D341Med (cell line): ENCODE measurements around the gene SDHAF4.
"Not testable (repeated sequence)": the region's sequence is repeated elsewhere in the genome, so short reads cannot be mapped to it uniquely, and the experiment has no call there.

Experiments
- DNase-seq: peaks from one replicate; pipeline ENCODE4 v3.0.0; 2012; ENCODE audit warnings: low spot score

Gene SDHAF4

DNA sequence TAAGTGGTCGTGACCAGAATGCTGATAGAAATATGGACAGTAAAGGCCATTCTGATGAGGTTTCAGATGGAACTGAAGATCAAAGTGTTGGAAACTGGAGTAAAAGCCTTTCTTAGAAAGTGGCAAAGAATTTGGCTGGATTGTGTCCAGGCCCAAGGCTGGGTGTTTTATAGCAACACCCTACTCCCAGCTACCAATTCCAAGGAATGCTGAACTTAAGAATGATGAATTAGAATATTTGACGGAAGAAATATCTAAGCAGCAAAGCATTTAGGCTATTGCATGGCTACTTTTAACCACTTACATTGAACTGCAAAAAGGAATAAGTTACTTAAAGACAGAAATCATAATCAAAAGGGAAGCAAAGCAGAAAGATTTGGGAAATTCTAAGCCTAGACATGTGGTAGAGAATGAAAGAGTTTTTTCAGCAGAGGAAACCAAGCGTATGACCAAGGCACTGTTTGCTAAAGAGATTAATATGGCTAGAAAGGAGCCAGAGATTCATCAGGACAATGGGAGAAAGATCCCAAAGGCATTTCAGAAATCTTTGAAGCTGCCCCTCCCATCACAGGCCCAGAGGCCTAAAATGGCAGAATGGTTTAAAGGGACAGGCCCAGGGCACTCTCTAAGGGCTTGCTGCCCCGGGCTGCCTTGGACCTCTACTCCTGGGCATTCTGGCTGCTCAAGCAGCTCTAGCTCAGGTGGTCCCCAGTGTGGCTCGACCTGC lies 25.8 kb downstream of the SDHAF4 start:
- no peak for DNase-seq

DNA sequence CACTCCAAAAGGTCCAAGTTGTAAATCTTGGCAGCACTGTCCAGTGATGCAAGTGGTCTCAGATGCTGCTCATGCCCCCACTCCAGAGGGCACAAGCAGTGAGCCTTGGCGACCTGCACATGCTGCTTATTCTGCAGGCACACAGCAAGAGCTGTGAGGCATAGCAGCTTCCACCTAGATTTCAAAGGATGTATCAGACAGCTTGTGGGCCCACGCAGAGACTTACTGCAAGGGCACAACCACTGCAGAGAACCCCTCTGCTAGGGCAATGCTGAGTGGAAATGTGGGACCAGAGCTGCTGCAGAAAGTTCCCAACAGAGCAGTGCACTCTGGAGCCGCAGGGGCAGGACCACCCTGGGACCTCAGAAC lies 26.4 kb downstream of the SDHAF4 start:
- DNase-seq, result no peak

DNA sequence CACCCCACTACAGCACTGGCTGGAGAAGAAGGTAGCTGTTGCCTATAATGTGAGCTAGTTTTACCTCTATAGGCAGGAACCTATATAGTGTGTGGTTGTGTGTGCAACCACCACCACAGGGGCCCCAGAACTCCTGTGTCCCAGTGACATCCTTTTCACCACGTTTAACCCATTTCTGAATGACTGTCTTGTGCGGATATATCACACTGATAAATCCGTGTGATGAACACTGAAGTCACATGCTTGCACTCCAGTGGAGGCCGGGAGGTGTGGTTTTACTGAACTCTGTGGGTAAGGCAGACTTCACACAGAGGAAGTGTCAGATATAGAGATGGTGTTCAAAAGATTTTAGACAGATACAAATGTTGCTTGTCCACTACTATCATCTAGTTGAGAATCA lies 32.5 kb downstream of the SDHAF4 start:
- no peak for DNase-seq

DNA sequence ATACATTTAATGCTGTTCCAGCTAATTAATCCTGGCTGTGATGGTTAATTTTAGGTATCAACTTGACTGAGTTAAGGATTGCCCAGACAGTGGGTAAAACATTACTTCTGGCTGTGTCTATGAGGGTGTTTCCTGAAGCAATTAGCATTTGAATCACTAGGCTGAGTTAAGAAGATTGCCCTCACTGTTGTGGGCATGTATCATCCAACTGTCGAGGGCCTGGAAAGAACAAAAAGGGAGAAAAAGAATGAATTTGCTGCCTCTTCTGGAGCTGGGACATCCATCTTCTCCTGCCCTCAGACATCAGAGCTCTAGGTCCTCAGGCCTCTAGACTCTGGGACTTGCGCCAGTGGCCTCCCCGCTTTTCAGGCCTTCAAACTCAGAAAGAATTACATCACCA lies 34.3 kb downstream of the SDHAF4 start:
- no peak for DNase-seq

DNA sequence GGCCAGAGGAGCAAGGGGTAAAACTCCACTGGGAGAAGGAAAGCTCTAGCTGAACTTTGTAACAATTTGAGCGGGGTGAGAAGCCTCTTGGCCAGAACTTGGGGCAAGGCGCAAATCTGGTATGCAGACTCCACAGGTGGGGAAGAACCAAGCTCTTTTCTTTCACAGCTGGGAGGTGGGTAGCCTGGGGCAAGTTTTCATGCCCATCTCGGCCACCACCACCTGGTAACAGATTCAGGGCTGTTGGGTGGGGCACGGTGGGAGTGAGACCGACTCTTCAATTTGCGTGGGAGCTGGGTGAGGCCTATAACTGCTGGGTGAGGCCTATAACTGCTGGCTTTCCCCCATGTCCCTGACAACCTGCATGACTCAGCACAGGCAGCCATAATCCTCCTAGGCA lies 37.5 kb downstream of the SDHAF4 start:
- no peak for DNase-seq

DNA sequence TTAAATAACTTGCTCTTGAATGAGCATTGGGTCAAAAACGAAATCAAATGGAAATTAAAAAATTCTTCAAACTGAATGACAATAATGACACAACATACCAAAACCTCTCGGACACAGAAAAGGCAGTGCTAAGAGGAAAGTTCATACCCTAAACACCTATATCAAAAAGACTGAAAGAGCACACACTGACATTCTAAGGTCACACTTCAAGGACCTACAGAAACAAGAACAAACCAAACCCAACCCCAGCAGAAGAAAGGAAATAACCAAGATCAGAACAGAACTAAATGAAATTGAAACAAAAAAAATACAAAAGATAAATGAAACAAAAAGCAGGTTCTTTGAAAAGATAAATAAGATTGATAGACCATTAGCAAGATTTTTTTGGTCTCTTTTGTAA lies 40.6 kb downstream of the SDHAF4 start:
- DNase-seq, result not testable (repeated sequence)

DNA sequence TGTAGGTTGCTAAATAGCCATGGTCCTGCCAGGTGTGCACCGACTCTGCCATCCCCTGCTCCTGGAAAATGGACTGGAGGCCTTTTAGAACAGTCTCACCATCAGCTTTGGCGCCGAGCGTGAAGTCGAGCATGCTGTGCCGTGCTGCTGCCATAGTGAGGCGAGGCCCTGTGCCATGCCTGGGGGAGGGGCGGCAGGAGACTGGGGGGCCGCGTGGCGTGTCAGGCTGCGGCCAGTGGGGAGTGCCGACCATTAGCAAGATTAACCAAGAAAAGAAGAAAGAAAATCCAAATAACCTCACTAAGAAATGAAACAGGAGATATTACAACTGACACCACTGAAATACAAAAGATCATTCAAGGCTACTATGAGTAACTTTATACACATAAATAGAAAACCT lies 42.5 kb downstream of the SDHAF4 start:
- DNase-seq, result not testable (repeated sequence)

DNA sequence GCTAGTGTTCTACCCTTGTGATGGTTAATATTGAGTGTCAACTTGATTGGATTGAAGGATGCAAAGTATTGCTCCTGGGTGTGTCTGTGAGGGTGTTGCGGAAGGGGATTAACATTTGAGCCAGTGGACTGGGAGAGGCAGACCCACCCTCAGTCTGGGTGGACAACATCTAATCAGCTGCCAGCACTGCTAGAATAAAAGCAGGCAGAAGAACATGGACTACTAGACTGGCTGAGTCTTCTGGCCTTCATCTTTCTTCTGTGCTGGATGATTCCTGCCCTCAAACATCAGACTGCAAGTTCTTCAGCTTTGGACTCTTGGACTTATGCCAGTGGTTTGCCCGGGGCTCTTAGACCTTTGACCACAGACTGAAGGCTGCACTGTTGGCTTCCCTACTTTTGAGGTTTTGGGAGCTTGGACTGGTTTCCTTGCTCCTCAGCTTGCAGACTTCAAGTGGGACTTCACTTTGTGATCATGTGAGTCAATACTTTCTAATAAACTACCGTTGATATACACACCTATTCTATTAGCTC lies 50.1 kb downstream of the SDHAF4 start:
- DNase-seq, result no peak

DNA sequence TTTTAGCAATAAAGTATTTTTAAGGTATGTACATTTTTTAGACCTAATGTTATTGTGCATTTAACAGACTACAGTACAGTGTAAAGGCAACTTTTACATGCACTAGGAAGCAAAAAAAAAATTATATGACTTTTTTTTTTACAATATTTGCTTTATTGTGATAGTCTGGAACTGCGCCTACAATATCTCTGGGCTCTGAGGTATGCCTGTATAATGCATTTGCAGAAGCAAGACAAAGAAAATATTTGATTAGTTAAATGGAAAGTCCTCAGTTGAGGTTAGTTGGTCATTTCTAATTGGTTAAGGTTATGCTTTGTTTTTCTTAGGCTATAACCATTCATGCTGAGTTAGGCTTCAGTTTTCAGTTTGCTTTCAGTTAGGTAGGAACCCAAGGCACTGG lies 54.0 kb downstream of the SDHAF4 start:
- DNase-seq, result no peak

DNA sequence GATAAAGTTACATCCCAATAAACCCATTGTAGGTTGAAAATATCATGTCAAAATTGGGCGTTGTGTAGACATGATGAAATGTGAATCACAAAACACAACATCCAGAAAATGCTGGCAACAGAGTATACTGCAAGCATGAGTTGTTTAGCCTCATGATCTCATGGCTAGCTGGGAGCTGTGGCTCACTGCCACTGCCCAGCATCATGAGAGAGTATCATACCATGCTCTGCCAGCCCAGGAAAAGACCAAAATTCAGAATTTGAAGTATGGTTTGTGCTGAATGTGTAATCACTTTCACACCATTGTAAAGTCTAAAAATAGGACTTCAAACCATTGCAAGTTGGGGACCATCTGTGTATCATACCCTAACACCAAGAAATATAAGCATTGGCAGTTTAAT lies 55.7 kb downstream of the SDHAF4 start:
- DNase-seq, result no peak

DNA sequence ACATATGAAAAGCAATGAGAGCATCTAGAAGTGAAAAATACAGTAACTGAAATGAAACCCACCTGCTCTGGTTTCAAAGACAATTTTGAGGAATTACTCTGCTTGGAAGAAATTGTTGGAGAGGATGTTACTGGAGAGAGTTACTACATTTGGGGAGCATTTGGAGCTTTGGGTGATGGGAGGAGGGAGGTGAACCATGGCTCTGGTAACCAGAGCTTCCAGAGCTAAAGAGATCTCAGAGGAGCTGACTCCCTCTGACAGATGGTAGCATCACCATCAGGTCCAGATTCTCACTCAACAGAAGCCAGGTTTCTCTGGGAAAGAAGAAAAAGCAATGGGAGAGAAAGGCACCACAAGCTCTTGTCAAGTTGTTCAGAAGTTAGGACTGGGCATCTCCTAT lies 58.7 kb downstream of the SDHAF4 start:
- DNase-seq, result no peak

DNA sequence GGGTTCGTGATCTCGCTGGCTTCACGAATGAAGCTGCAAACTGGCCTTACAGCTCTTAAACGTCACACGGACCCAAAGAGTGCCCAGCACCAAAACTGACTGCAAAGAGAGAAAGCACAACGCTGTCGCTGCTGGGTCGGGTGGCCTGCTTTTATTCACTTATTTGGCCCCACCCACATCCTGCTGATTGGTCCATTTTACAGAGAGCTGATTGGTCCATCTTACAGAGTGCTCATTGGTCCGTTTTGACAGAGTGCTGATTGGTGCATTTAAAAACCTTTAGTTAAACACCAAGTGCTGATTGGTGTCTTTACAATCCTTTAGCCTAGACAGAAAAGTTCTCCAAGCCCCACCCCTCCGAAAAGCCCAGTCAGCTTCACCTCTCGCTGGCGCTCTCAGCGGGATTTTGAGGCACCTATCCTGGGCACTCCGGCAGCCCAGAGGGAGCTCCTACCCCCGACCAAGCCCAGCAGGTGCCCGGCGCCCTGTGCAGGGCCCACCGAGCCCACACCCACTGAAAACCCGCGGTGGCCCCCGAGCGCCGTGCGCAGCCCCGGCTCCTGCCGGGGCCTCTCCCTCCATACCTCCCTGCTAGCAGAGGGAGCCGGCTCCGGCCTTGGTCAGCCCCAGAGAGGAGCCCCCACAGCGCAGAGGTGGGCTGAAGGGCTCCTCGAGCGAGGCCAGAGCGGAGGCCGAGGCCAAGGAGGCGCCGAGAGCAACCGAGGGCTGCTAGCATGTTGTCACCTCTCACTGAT lies 60.9 kb downstream of the SDHAF4 start:
- DNase-seq, result no peak

DNA sequence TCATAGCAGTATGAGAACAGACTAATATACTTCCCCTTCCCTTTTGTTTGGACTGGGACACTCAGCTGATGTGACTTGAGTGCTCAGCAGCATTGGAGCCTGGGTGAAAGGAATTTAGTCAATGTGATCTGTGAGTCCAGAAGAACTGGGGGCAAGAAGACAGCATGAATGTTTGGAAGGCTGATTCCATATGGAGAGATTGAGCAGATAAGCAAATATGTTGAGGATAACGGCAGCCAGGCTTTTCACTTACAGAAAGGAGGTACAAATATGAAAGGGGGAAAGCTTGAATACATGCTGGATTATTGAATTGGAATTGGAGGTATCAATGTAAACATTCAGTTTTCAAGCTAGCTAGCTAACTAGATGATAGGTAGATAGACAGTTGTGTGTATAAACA lies 63.2 kb downstream of the SDHAF4 start:
- no peak for DNase-seq

DNA sequence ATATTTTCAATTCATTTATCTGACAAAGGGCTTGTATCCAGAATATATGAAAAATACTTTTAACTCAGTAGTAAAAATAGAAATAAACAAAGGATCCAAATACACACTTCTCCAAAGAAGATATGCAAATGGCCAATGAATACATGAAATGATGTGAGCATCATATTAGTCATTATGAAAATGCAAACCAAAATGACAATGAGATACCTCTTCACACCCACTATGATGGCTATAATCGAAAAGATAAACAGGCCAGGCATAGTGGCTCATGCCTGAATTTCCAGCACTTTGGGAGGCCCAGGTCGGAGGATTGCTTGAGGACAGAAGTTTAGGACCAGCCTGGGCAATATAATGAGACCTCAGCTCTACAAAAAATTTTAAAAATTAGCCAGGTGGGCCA lies 67.1 kb downstream of the SDHAF4 start:
- DNase-seq, result no peak

DNA sequence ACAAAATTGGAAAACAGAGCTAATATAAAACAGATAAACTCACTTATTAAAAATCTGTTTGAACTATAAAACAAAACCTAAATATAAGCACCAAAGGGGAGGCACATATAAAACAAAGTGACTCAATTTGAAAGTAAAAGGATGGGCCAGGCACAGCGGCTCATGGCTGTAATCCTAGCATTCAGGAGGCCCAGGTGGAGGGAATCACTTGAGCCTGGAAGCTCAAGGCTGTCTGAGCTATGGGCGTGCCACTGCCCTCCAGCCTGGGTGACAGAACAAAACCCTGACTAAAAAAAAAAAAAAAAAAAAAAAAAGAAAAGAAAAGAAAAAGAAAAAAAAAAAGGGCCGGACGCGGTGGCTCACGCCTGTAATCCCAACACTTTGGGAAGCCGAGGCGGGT lies 69.9 kb downstream of the SDHAF4 start:
- DNase-seq, result no peak

DNA sequence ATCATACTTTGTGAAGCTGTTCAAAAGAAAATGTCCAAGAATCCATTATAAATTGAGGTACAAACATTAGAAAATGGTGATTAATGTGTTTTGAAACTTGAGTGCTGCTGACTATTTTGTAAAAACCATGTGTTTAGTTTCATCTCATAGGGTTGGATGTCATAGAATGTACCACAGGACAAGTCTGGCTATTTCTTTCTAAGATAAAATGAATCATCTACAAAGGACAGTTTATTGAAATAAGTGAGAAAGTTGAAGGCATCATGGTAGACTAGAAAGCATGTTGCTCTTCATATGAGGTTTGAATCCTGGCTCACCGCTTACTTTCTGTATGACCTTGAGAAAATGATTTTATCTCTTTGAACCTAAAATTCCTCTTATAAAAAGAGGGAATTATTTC lies 71.7 kb downstream of the SDHAF4 start:
- DNase-seq, result no peak
